Left ventricle myocardium inferior (tissue), 1 donor: ENCODE data around the gene SFTPD. TPM values are rescaled to one million over a fixed set of nuclear protein-coding genes. Genes with fewer than 3 reads are reported as not detected.

Experiments
- DNase-seq: peaks from one replicate; pipeline ENCODE4 v3.0.0-alpha.2; 2020
- H3K27ac ChIP-seq: fragments of 200-600 bp; replicated peaks from 2 replicates; pipeline ENCODE4 v1.8.0; 2021
- H3K27me3 ChIP-seq: fragments of 200-600 bp; 2 replicates; pipeline ENCODE4 v1.8.0; 2021; ENCODE audit warnings: low read depth
- H3K36me3 ChIP-seq: fragments of 200-600 bp; 2 replicates; pipeline ENCODE4 v1.8.0; 2021
- H3K4me1 ChIP-seq: fragments of 200-600 bp; 2 replicates; pipeline ENCODE4 v1.8.0; 2021
- H3K4me3 ChIP-seq: fragments of 200-600 bp; 2 replicates; pipeline ENCODE4 v1.8.0; 2021; ENCODE audit warnings: mild to moderate bottlenecking, moderate library complexity
- H3K9me3 ChIP-seq: fragments of 200-600 bp; replicated peaks from 2 replicates; pipeline ENCODE4 v1.8.0; 2021
- CTCF ChIP-seq: fragments of 200-600 bp; IDR thresholded peaks from 2 replicates; pipeline ENCODE4 v1.8.0; 2021; ENCODE audit warnings: antibody characterized with exemption, mild to moderate bottlenecking, borderline replicate concordance
- intact Hi-C: fragments of 100-400 bp; cut with micrococcal nuclease; formaldehyde crosslinking; loops from one replicate; pipeline ENCODE4 v1.11.0; 2022
- total RNA-seq: library from RNA; stranded (reverse); fragmentation: NEBNext Ultra II Directional; extraction: Animal tissue kit (Norgen Biotek cat#: 25700); gene quantifications from one replicate; pipeline ENCODE4 v1.2.1, GENCODE V29; 2021
- donor health status: DM: no; HTN: yes; CAD: no; lungs with severe emphysema.

Gene SFTPD
- total RNA-seq, 1 donor from 2014 or later = 0.49 TPM

- H3K4me3 ChIP-seq = no peak overlapping the region
- TF ChIP-seq CTCF = no peak
- H3K4me1 ChIP-seq = peaks cover 14% of the 10 kb centered on the region
- peaks cover 7% of the 10 kb centered on the region for H3K36me3 ChIP-seq
- no peak overlapping the region for H3K27ac ChIP-seq
- no peak for DNase-seq
- H3K9me3 ChIP-seq = no peaks in the 10 kb centered on the region
- H3K27me3 ChIP-seq = no peaks in the 10 kb centered on the region
- intact Hi-C loops = no loop called here
Observed at GRCh38 chr10:79932307-79932706, 16.6 kb downstream of the SFTPD start.

- TF ChIP-seq CTCF = no peak
- no peak for DNase-seq
- H3K4me1 ChIP-seq = peaks cover 29% of the 10 kb centered on the region
- no peak overlapping the region for H3K27ac ChIP-seq
- H3K36me3 ChIP-seq = peaks cover 7% of the 10 kb centered on the region
- intact Hi-C loops = no loop called here
- no peak overlapping the region for H3K4me3 ChIP-seq
- H3K9me3 ChIP-seq = no peaks in the 10 kb centered on the region
- no peaks in the 10 kb centered on the region for H3K27me3 ChIP-seq
Observed at GRCh38 chr10:79930751-79931150, 18.2 kb downstream of the SFTPD start.

- Histone ChIP-seq H3K9me3 (no peaks in the 10 kb centered on the region), H3K4me1 (peaks cover 34% of the 10 kb centered on the region), H3K36me3 (peaks cover 7% of the 10 kb centered on the region), H3K4me3 (no peak overlapping the region), H3K27me3 (no peaks in the 10 kb centered on the region), H3K27ac (no peak overlapping the region)
- intact Hi-C loops = no loop called here
- TF ChIP-seq CTCF = no peak
- DNase-seq = no peak
Observed at GRCh38 chr10:79930267-79930666, 18.6 kb downstream of the SFTPD start.

- TF ChIP-seq CTCF = peak; percentile 96
- peak; percentile 84 for DNase-seq
- peaks cover 2% of the 10 kb centered on the region for H3K36me3 ChIP-seq
- no peak overlapping the region for H3K4me3 ChIP-seq
- H3K4me1 ChIP-seq = peaks cover 37% of the 10 kb centered on the region
- no peaks in the 10 kb centered on the region for H3K9me3 ChIP-seq
- H3K27ac ChIP-seq = no peak overlapping the region
- intact Hi-C loops = no loop called here
- H3K27me3 ChIP-seq = no peaks in the 10 kb centered on the region
Observed at GRCh38 chr10:79929409-79929904, 19.4 kb downstream of the SFTPD start.

- Histone ChIP-seq H3K4me1 (peaks cover 37% of the 10 kb centered on the region), H3K27me3 (no peaks in the 10 kb centered on the region), H3K27ac (peak overlapping the region; percentile 88), H3K9me3 (no peaks in the 10 kb centered on the region), H3K36me3 (peaks cover 2% of the 10 kb centered on the region), H3K4me3 (no peak overlapping the region)
- no peak for TF ChIP-seq CTCF
- no peak for DNase-seq
- intact Hi-C loops = no loop called here
Observed at GRCh38 chr10:79928028-79928583, 20.8 kb downstream of the SFTPD start.
